ENCODE measurements around the gene FBXL4.

- no peak for TF ChIP-seq CTCF (IDR thresholded peaks at IDR 0.05)
- TF ChIP-seq FOXM1 (IDR thresholded peaks at IDR 0.05; ENCODE audit: low read depth): no peak
- no peak for TF ChIP-seq YY1 (IDR thresholded peaks at IDR 0.05; ENCODE audit: low read depth)
- TF ChIP-seq TAF1 (IDR thresholded peaks at IDR 0.05; ENCODE audit: borderline replicate concordance, low read depth, low read length): no peak
- TF ChIP-seq RAD21 (IDR thresholded peaks at IDR 0.05; ENCODE audit: low read length): no peak
- TF ChIP-seq GABPA (IDR thresholded peaks at IDR 0.05; ENCODE audit: low read depth): no peak
- TF ChIP-seq TCF12 (IDR thresholded peaks at IDR 0.05): no peak
- no peak for TF ChIP-seq SIN3A (IDR thresholded peaks at IDR 0.05; ENCODE audit: borderline replicate concordance, low read depth, low read length)
- TF ChIP-seq JUND (IDR thresholded peaks at IDR 0.05): no peak
- no peak for TF ChIP-seq POLR2AphosphoS5 (IDR thresholded peaks at IDR 0.05; ENCODE audit: low read depth, low read length)
- no peak for TF ChIP-seq ZBTB33 (IDR thresholded peaks at IDR 0.05; ENCODE audit: borderline replicate concordance, low read depth)
- TF ChIP-seq MAX (IDR thresholded peaks at IDR 0.05; ENCODE audit: low read depth): no peak
- 0 out of 2 replicates have a peak, but pooled peaks have one; percentile 19 for TF ChIP-seq GATA2 (CRISPR knock-in tag; IDR thresholded peaks at IDR 0.05)
Measured at GRCh38 chr6:98924647-98925046, 23.1 kb downstream of the FBXL4 start.
